CD4-positive, alpha-beta T cell (primary cell): ENCODE measurements around the gene TMEM150B. TPM values are rescaled to one million over a fixed set of nuclear protein-coding genes. Genes with fewer than 3 reads are reported as not detected.

Experiments
- ATAC-seq: fragments of 200-7000 bp; cut with Tn5 transposase; one replicate; pipeline ENCODE4 v1.10.0; 2022; ENCODE audit warnings: mild to moderate bottlenecking; ENCODE audit not compliant: poor library complexity
- CTCF ChIA-PET: fragments of 350-600 bp; sonication (Branson Sonifier 250); formaldehyde crosslinking; loops from one replicate; lab custom pipeline; 2021; ENCODE audit warnings: antibody characterized with exemption, inconsistent platforms; lab: Charles Lee
- POLR2A ChIA-PET: fragments of 350-600 bp; sonication (Branson Sonifier 250); formaldehyde crosslinking; loops from one replicate; lab custom pipeline; 2021; ENCODE audit warnings: antibody characterized with exemption, inconsistent platforms; lab: Charles Lee
- DNase-seq, 14 experiments: peaks; one replicate each; pipeline ENCODE4 v3.0.0-alpha.2; 2013 to 2020; ENCODE audit warnings: mixed read lengths in 2 of 14
- H3K27ac ChIP-seq, 2 donors: one replicate each; pipeline versions ENCODE4 v1.5.1 to v1.7.0; 2013; ENCODE audit warnings: low read length in 2 of 2, low read depth in 1 of 2, mild to moderate bottlenecking in 1 of 2
- H3K27me3 ChIP-seq, 2 experiments: 1 replicate in 1 of 2; 2 replicates in 1 of 2; pipeline versions ENCODE4 v1.6.1 to v1.7.0; 2013; ENCODE audit warnings: low read length in 2 of 2, control low read depth in 1 of 2, mild to moderate bottlenecking in 1 of 2, moderate library complexity in 1 of 2; ENCODE audit not compliant: insufficient read depth in 2 of 2, control insufficient read depth in 1 of 2
- H3K36me3 ChIP-seq: one replicate; pipeline ENCODE4 v1.6.1; 2013; ENCODE audit warnings: low read length, control low read depth; ENCODE audit not compliant: insufficient read depth
- H3K4me1 ChIP-seq: one replicate; pipeline ENCODE4 v1.6.1; 2013; ENCODE audit warnings: low read length, control low read depth; ENCODE audit not compliant: insufficient read depth
- H3K4me3 ChIP-seq: one replicate; pipeline ENCODE4 v1.5.1; 2013; ENCODE audit warnings: mild to moderate bottlenecking, low read length, moderate library complexity
- H3K9me3 ChIP-seq, 2 experiments: 1 replicate in 1 of 2; 2 replicates in 1 of 2; pipeline versions ENCODE4 v1.6.1 to v1.7.0; 2013; ENCODE audit warnings: low read length in 2 of 2, mild to moderate bottlenecking in 2 of 2, control low read depth in 1 of 2, moderate library complexity in 1 of 2; ENCODE audit not compliant: control insufficient read depth in 1 of 2, insufficient read depth in 1 of 2
- H3K27ac Mint-ChIP-seq: one replicate; pipeline ENCODE4 v1.8.0; 2020; ENCODE audit warnings: mixed read lengths
- H3K27me3 Mint-ChIP-seq: one replicate; pipeline ENCODE4 v1.8.0; 2021; ENCODE audit warnings: mixed read lengths
- H3K36me3 Mint-ChIP-seq: one replicate; pipeline ENCODE4 v1.8.0; 2021; ENCODE audit warnings: low read depth, mixed read lengths
- H3K4me1 Mint-ChIP-seq: one replicate; pipeline ENCODE4 v1.8.0; 2021; ENCODE audit warnings: low read depth, mixed read lengths
- H3K4me3 Mint-ChIP-seq: one replicate; pipeline ENCODE4 v1.8.0; 2020; ENCODE audit warnings: mild to moderate bottlenecking, mixed read lengths
- H3K9me3 Mint-ChIP-seq: one replicate; pipeline ENCODE4 v1.8.0; 2020; ENCODE audit warnings: mixed read lengths
- CTCF ChIP-seq: fragments of 200-600 bp; IDR thresholded peaks from one replicate; pipeline ENCODE4 v1.8.0; 2022; ENCODE audit warnings: antibody characterized with exemption, mild to moderate bottlenecking
- intact Hi-C, 2 experiments: fragments of 100-400 bp; cut with DNase I in 1 of 2; cut with micrococcal nuclease in 1 of 2; formaldehyde crosslinking; loops; one replicate each; pipeline versions ENCODE4 v1.15.1 to v1.9.0; 2023 to 2025; cut with DNase I, micrococcal nuclease
- total RNA-seq, 174 experiments: library from RNA in 2 of 174; stranded (reverse) in 2 of 174; gene quantifications; one replicate each; pipeline ENCODE4 v1.2.3 and lab custom pipeline; 2021 to 2026

Gene TMEM150B
- total RNA-seq, 2 experiments from 2014 or later: not detected

GRCh38 chr19:55365964-55366363, 40.8 kb upstream of the TMEM150B start:
- ATAC-seq: no peak
- DNase-seq: no peak
- peaks cover 18% of the 10 kb centered on the region for H3K4me1 ChIP-seq
- no peak overlapping the region for H3K4me3 ChIP-seq
- H3K9me3 ChIP-seq: peaks cover 0 to 16% of the 10 kb centered on the region in 2 experiments
- ChIA-PET CTCF (interaction anchor here (1.3 kb wide), 1 partner anchor 18 kb away, joined by 3 read pairs; no protein-coding TSS in a partner anchor), POLR2A (no interaction called here)
- H3K27me3 ChIP-seq: peaks cover 23 to 25% of the 10 kb centered on the region in 2 experiments
- Mint-ChIP-seq H3K4me1 (peaks cover 5% of the 10 kb centered on the region), H3K4me3 (no peak overlapping the region), H3K27ac (no peak overlapping the region), H3K27me3 (peaks cover 22% of the 10 kb centered on the region), H3K36me3 (no peaks in the 10 kb centered on the region), H3K9me3 (no peaks in the 10 kb centered on the region)
- TF ChIP-seq CTCF: no peak
- no peak overlapping the region for H3K27ac ChIP-seq
- no peaks in the 10 kb centered on the region for H3K36me3 ChIP-seq
- intact Hi-C loops: no loop called here

GRCh38 chr19:55365245-55365644, 40.1 kb upstream of the TMEM150B start:
- Histone ChIP-seq H3K27ac (no peak overlapping the region), H3K36me3 (no peaks in the 10 kb centered on the region), H3K4me1 (peaks cover 15% of the 10 kb centered on the region), H3K9me3 (peaks cover 0 to 16% of the 10 kb centered on the region in 2 experiments), H3K27me3 (peaks cover 17 to 19% of the 10 kb centered on the region in 2 experiments), H3K4me3 (no peak overlapping the region)
- DNase-seq (no peak), ATAC-seq (no peak)
- POLR2A ChIA-PET: no interaction called here
- Mint-ChIP-seq H3K4me3 (no peak overlapping the region), H3K36me3 (no peaks in the 10 kb centered on the region), H3K27me3 (peaks cover 16% of the 10 kb centered on the region), H3K4me1 (no peaks in the 10 kb centered on the region), H3K9me3 (no peaks in the 10 kb centered on the region), H3K27ac (no peak overlapping the region)
- intact Hi-C loops: no loop called here
- CTCF ChIA-PET: no interaction called here
- TF ChIP-seq CTCF: no peak

DNA sequence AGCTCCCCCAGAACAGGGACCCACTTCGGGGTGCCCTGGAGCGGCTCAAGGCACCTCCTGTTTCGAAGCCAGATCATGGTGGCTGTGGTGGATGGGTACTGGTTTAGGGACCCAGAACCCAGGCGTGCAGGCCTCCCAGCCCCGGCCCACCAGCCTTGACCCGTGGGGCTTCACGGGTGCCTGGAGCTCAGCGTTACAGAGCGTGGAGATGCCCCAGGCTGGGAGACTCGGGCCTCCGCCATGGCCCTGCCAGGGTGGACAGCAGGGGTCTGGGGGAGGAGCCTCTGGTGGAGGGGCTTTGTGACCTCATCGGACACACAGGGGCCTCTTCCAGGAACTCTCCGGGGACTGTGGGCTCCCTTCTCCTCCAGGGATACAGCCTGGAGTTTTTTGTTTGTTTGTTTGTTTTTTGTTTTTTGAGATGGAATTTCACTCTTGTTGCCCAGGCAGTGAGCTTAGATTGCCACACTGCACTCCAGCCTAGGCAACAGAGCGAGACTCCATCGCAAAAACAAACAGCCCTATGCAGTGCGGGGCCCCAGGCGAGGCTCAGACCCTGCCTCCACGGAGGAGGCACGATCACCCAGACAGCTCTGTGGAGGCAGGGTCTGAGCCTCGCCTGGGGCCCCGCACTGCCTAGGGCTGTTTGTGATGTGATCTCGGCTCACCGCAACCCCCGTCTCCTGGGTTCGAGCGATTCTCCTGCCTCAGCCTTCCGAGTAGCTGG, 38.0 kb upstream of the TMEM150B start, which contains the start of gene GARIN5B:
Gene GARIN5B (minus strand): TSS at position 271 of the 727 bp plus-strand sequence. CDS start 194 bp downstream, at position 77.
- Histone ChIP-seq H3K9me3 (peaks cover 0 to under 1% of the 10 kb centered on the region in 2 experiments), H3K4me1 (no peaks in the 10 kb centered on the region), H3K4me3 (no peak within 1 kb of the TSS), H3K27me3 (peaks cover 1 to 4% of the 10 kb centered on the region in 2 experiments), H3K36me3 (no peaks in the 10 kb centered on the region), H3K27ac (no peak within 1 kb of the TSS)
- Mint-ChIP-seq H3K36me3 (no peaks in the 10 kb centered on the region), H3K4me1 (no peaks in the 10 kb centered on the region), H3K27ac (no peak within 1 kb of the TSS), H3K27me3 (peaks cover 10% of the 10 kb centered on the region), H3K9me3 (no peaks in the 10 kb centered on the region), H3K4me3 (no peak within 1 kb of the TSS)
- no peak for TF ChIP-seq CTCF
- intact Hi-C loops: no loop called here
- DNase-seq (no peak), ATAC-seq (no peak)
- ChIA-PET CTCF (no interaction called here), POLR2A (no interaction called here)
